Caco-2 (cell line): ENCODE measurements around the gene LIN54. TPM values are rescaled to one million over a fixed set of nuclear protein-coding genes. Genes with fewer than 3 reads are reported as not detected.

Source experiments
- BruUV-seq: library from RNA; stranded (reverse); fragments of 400-500 nt; replicated peaks from 2 replicates; lab custom pipeline; 2021; lab: Mats Ljungman, UMichigan
- CTCF ChIA-PET: fragments of 300-600 bp; sonication (Branson Sonifier 250); formaldehyde crosslinking; loops from one replicate; lab custom pipeline; 2022; ENCODE audit warnings: antibody characterized with exemption; lab: Charles Lee
- POLR2A ChIA-PET: fragments of 300-600 bp; sonication (Branson Sonifier 250); formaldehyde crosslinking; loops from one replicate; lab custom pipeline; 2022; ENCODE audit warnings: antibody characterized with exemption; lab: Charles Lee
- DNase-seq, 2 experiments: peaks; one replicate each; pipeline versions ENCODE4 v3.0.0 to v3.0.0-alpha.2; 2020 to 2022
- H3K27me3 ChIP-seq: replicated peaks from 2 replicates; pipeline ENCODE4 v1.6.0; 2011; ENCODE audit warnings: low read length; ENCODE audit not compliant: control insufficient read depth, insufficient read depth
- H3K36me3 ChIP-seq: 2 replicates; pipeline ENCODE4 v1.5.1; 2011; ENCODE audit warnings: low read length; ENCODE audit not compliant: control insufficient read depth, insufficient read depth
- H3K4me1 ChIP-seq: fragments of 250-450 bp; sonication (Bioruptor Pico); 2 replicates; pipeline ENCODE4 v1.5.1; 2020; ENCODE audit warnings: mild to moderate bottlenecking
- H3K4me3 ChIP-seq: 2 replicates; pipeline ENCODE4 v1.5.1; 2011; ENCODE audit warnings: low read depth, mild to moderate bottlenecking, control low read depth, low read length
- H3K9me3 ChIP-seq: fragments of 250-450 bp; sonication (Bioruptor Pico); 2 replicates; pipeline ENCODE4 v1.5.1; 2020; ENCODE audit warnings: mild to moderate bottlenecking, moderate library complexity
- H3K27ac Mint-ChIP-seq: one replicate; pipeline ENCODE4 v1.8.0; 2022; ENCODE audit warnings: mixed read lengths; ENCODE audit not compliant: unreplicated experiment
- H3K27me3 Mint-ChIP-seq: one replicate; pipeline ENCODE4 v1.8.0; 2022; ENCODE audit warnings: mixed read lengths; ENCODE audit not compliant: insufficient read depth, unreplicated experiment
- H3K36me3 Mint-ChIP-seq: one replicate; pipeline ENCODE4 v1.8.0; 2022; ENCODE audit warnings: mild to moderate bottlenecking, mixed read lengths; ENCODE audit not compliant: insufficient read depth, unreplicated experiment
- H3K4me1 Mint-ChIP-seq: one replicate; pipeline ENCODE4 v1.8.0; 2022; ENCODE audit warnings: low read depth, mixed read lengths; ENCODE audit not compliant: unreplicated experiment
- H3K4me3 Mint-ChIP-seq: one replicate; pipeline ENCODE4 v1.8.0; 2022; ENCODE audit warnings: mild to moderate bottlenecking, moderate library complexity, mixed read lengths; ENCODE audit not compliant: unreplicated experiment
- H3K9me3 Mint-ChIP-seq: one replicate; pipeline ENCODE4 v1.8.0; 2022; ENCODE audit warnings: mixed read lengths; ENCODE audit not compliant: unreplicated experiment
- intact Hi-C: fragments of 100-400 bp; cut with micrococcal nuclease; formaldehyde crosslinking; loops from one replicate; pipeline ENCODE4 v1.10.0; 2022; ENCODE audit not compliant: unreplicated experiment
- total RNA-seq: library from RNA; stranded (reverse); gene quantifications from 2 replicates; pipeline ENCODE4 v1.2.3, GENCODE V29; 2022
- TF ChIP-seq, protein P1 (sequence below), 2 experiments: fragments of 200-600 bp in 1 of 2; IDR thresholded peaks; 1 replicate in 1 of 2; 2 replicates in 1 of 2; pipeline versions ENCODE4 v1.5.1 to v1.8.0; 2011 to 2022; ENCODE audit warnings: antibody characterized with exemption in 1 of 2, control low read depth in 1 of 2, inconsistent platforms in 1 of 2, low read depth in 1 of 2, low read length in 1 of 2, mild to moderate bottlenecking in 1 of 2, moderate library complexity in 1 of 2; ENCODE audit not compliant: insufficient read depth in 1 of 2, severe bottlenecking in 1 of 2, unreplicated experiment in 1 of 2

The LIN54 gene
- total RNA-seq, 1 experiment from 2014 or later = 29.6 TPM

DNA sequence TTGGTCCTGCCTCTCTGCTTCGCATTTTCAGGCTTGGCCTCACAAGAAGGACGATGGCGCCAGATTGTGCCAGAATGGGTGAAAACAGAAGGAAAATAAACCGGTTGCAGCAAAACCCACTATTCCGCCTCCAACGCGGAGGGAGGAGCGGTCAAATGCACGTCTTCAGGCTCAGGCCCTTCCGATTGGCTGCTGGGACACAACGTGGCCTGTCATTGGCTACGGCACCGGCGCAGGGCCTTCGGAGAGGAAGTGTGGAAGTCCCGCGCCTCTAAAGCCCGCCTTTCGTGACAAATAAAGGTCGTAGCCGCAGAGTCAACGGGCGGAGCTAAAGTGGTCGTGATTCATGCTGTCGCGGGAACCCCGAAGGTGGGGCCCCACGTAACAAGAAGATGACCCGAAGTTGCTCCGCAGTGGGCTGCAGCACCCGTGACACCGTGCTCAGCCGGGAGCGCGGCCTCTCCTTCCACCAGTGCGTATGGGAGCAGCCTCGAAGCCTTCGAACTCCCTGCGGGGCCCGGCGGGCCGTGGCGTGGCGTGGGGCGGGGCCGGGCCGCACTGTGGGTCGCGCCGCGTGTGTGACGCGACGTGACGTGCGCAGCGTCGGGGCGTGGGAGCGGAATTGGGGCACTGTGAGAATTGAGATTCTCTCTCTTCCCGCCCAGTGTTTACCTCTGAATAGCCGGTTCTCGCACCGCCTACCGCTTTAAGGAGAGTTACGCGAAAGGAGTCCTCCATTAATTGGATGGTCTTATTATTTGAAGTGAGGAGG lies 110.0 kb downstream of the LIN54 start, which contains the start of gene THAP9:
Gene THAP9, plus strand, starts transcription at position 325 of the 772 bp plus-strand sequence. Its CDS starts 68 bp downstream, at position 393.
- CTCF ChIA-PET = no interaction called here

DNA sequence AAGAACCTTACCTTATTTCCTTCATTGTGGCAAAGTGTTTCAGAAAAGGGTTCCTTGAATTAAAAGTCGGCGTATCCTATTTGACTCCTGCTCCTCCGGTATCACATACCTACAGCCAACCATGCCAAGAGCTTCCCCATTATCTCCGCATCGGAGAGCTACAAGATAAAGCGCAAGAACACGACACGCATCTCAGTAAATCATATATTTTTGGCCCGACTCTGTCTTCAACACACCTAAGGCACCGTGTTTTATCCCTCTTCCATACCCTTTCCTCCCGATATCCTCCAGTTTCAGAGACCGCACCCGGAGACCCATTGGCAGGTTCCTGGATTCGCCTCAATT lies 110.6 kb downstream of the LIN54 start:
- CTCF ChIA-PET = no interaction called here
- no peak for DNase-seq
- H3K36me3 ChIP-seq = no peaks in the 10 kb centered on the region; the same call in 1 of the 2 replicates
- TF ChIP-seq, protein P1, sequence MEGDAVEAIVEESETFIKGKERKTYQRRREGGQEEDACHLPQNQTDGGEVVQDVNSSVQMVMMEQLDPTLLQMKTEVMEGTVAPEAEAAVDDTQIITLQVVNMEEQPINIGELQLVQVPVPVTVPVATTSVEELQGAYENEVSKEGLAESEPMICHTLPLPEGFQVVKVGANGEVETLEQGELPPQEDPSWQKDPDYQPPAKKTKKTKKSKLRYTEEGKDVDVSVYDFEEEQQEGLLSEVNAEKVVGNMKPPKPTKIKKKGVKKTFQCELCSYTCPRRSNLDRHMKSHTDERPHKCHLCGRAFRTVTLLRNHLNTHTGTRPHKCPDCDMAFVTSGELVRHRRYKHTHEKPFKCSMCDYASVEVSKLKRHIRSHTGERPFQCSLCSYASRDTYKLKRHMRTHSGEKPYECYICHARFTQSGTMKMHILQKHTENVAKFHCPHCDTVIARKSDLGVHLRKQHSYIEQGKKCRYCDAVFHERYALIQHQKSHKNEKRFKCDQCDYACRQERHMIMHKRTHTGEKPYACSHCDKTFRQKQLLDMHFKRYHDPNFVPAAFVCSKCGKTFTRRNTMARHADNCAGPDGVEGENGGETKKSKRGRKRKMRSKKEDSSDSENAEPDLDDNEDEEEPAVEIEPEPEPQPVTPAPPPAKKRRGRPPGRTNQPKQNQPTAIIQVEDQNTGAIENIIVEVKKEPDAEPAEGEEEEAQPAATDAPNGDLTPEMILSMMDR (IDR thresholded peaks at IDR 0.05; ENCODE audit: insufficient read depth in 1 of 2, low read depth in 1 of 2, low read length in 1 of 2, severe bottlenecking in 1 of 2, unreplicated experiment in 1 of 2) = no peak
- H3K9me3 ChIP-seq = no peaks in the 10 kb centered on the region
- H3K27ac Mint-ChIP-seq = no peak overlapping the region
- POLR2A ChIA-PET = interaction anchor here (0.5 to 2.1 kb wide), 7 partner anchors 8 to 471 kb away, joined by 3 to 18 read pairs (median 8); partner anchors contain the start of genes COPS4, HNRNPDL, LIN54 and SEC31A
- intact Hi-C loops = loop anchor here (1.0 to 10.0 kb wide), 3 partner anchors 9 to 385 kb away; partner anchors contain the start of genes COQ2 and SEC31A
- peak overlapping the region; percentile 69 for H3K4me3 ChIP-seq
- BruUV-seq = no TSS peak
- peaks cover 30% of the 10 kb centered on the region for H3K36me3 Mint-ChIP-seq
- H3K4me3 Mint-ChIP-seq = no peak overlapping the region
- no peaks in the 10 kb centered on the region for H3K9me3 Mint-ChIP-seq
- H3K4me1 ChIP-seq = peaks cover 13% of the 10 kb centered on the region
- no peaks in the 10 kb centered on the region for H3K27me3 ChIP-seq
- H3K4me1 Mint-ChIP-seq = no peaks in the 10 kb centered on the region
- H3K27me3 Mint-ChIP-seq = no peaks in the 10 kb centered on the region

More for the DNA sequence above, 110.0 kb downstream of the LIN54 start, which contains the start of gene THAP9:
- DNase-seq = peak; percentile 97 to 99
- Mint-ChIP-seq H3K27ac (no peak within 1 kb of the TSS), H3K4me3 (no peak within 1 kb of the TSS), H3K4me1 (no peaks in the 10 kb centered on the region), H3K9me3 (no peaks in the 10 kb centered on the region), H3K27me3 (no peaks in the 10 kb centered on the region), H3K36me3 (peaks cover 27% of the 10 kb centered on the region)
- Histone ChIP-seq H3K9me3 (no peaks in the 10 kb centered on the region), H3K36me3 (no peaks in the 10 kb centered on the region; the same call in 1 of the 2 replicates), H3K4me3 (peak within 1 kb of the TSS; percentile 69), H3K4me1 (peaks cover 12% of the 10 kb centered on the region; the same call in 1 of the 2 replicates), H3K27me3 (no peaks in the 10 kb centered on the region)
- no TSS peak for BruUV-seq
- intact Hi-C loops = loop anchor here (1.0 to 10.0 kb wide), 3 partner anchors 9 to 384 kb away; partner anchors contain the start of genes COQ2 and SEC31A
- POLR2A ChIA-PET = interaction anchor here (0.5 to 2.1 kb wide), 9 partner anchors 9 to 471 kb away, joined by 3 to 18 read pairs (median 8); partner anchors contain the start of genes COPS4, HNRNPDL, LIN54 and SEC31A
- TF ChIP-seq, protein P1 (IDR thresholded peaks at IDR 0.05; ENCODE audit: insufficient read depth in 1 of 2, low read depth in 1 of 2, low read length in 1 of 2, severe bottlenecking in 1 of 2, unreplicated experiment in 1 of 2) = no peak

DNA sequence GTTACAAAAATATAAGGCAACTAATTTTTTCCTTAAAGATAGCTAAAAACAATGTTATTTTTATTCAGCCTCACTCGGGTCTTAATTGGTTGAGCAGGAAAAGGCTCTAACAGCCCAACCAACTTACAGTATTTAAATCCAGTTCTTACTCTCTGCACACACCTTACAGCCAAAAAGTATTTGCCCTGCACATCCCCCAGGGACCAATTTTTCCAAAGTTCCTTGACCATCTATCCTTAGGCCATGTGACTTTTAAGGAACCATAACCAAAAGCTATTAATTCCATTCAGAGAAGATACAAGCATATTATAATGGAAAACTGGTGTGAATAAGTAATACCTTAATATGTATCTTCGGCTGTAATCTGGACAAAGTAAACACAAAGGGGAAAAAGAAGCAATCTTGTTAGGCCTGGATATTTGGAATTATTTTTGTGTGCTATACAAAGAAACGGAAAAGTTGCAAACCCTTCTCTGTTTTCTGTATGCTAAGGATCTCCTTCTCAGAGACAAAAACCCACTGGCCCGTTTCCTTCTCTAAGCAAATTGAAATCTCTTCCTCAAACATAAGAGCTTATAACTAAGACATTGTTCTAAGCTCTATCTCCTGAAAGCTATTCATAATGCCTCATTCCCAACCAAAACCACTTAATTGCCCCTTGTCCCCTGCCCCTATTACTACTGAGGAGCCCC lies 111.1 kb downstream of the LIN54 start:
- TF ChIP-seq, protein P1 (IDR thresholded peaks at IDR 0.05; ENCODE audit: insufficient read depth in 1 of 2, low read depth in 1 of 2, low read length in 1 of 2, severe bottlenecking in 1 of 2, unreplicated experiment in 1 of 2) = no peak
- Mint-ChIP-seq H3K4me3 (no peak overlapping the region), H3K36me3 (peaks cover 34% of the 10 kb centered on the region), H3K27me3 (no peaks in the 10 kb centered on the region), H3K27ac (no peak overlapping the region), H3K4me1 (peaks cover 2% of the 10 kb centered on the region), H3K9me3 (no peaks in the 10 kb centered on the region)
- intact Hi-C loops = loop anchor here (1.0 to 10.0 kb wide), 3 partner anchors 8 to 385 kb away; partner anchors contain the start of genes COQ2 and SEC31A
- TSS peak; percentile 54 for BruUV-seq
- ChIA-PET CTCF (interaction anchor here (1.3 kb wide), 1 partner anchor 47 kb away, joined by 4 read pairs; no protein-coding TSS in a partner anchor), POLR2A (interaction anchor here (0.6 to 2.1 kb wide), 7 partner anchors 8 to 470 kb away, joined by 4 to 18 read pairs (median 8); partner anchors contain the start of genes COPS4, HNRNPDL, LIN54 and SEC31A)
- no peak for DNase-seq
- Histone ChIP-seq H3K4me3 (peak overlapping the region; percentile 69), H3K9me3 (no peaks in the 10 kb centered on the region), H3K4me1 (peaks cover 19% of the 10 kb centered on the region), H3K36me3 (no peaks in the 10 kb centered on the region; the same call in 1 of the 2 replicates), H3K27me3 (no peaks in the 10 kb centered on the region)
